Panc1 (cell line): ENCODE results near the gene KIFBP.

Experiments
- POLR2AphosphoS5 ChIP-seq: IDR thresholded peaks from 2 replicates; pipeline ENCODE4 v1.6.1; 2012; ENCODE audit warnings: mild to moderate bottlenecking, low read depth, low read length, moderate library complexity
- SIN3A ChIP-seq: IDR thresholded peaks from 2 replicates; pipeline ENCODE4 v1.6.1; 2012; ENCODE audit warnings: low read depth, mild to moderate bottlenecking, low read length, moderate library complexity, borderline replicate concordance; ENCODE audit not compliant: insufficient read depth
- TCF7L2 ChIP-seq: IDR thresholded peaks from 2 replicates; pipeline ENCODE4 v1.6.1; 2011; ENCODE audit warnings: mild to moderate bottlenecking, low read depth, low read length, inconsistent platforms
- TF ChIP-seq, protein P1 (sequence below): fragments of 450-650 bp; IDR thresholded peaks from 2 replicates; pipeline ENCODE4 v1.5.1; 2017; ENCODE audit warnings: mild to moderate bottlenecking
- TF ChIP-seq, protein P2 (sequence below), 2 experiments: IDR thresholded peaks; 2 replicates each; pipeline ENCODE4 v1.6.1; 2011 to 2012; ENCODE audit warnings: low read depth in 2 of 2, control low read depth in 1 of 2, low read length in 1 of 2, mild to moderate bottlenecking in 1 of 2, moderate library complexity in 1 of 2; ENCODE audit not compliant: insufficient read depth in 1 of 2

DNA sequence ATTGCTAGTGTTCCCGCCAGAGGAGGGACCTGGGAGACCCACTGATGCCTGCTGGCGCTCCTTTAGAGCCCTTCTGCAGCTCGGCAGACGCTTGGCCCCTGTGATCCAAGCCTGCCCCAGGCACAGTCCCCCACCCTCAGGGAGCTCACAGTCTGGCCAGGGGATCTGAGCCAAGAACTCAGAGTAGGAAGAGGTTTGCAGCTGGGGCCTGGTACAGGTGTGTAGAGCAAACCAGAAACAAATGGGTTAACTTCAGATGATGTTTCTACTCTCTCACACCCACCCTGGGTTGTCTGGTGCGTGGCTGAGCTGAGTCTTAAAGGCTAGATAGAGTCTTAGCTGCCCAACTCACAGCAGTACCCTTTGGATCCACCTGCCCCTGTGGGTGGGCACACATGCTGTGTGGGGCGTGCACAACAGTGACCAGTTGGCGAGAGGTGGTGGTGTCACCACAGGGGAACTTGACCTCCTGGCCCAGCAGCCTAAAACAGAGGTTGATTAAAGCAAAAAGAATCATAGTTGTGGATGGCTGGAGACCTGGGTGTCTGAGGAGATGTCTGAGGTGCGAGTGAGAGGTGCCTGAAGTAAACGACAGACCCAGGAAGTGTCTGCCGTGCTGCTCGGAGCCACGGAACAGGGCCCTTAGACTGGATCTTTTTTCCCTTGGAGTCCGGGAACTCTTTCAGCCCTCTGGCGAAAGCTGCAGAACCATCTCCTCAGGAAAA is 68.1 kb downstream of the KIFBP start:
- TF ChIP-seq SIN3A (no peak), POLR2AphosphoS5 (no peak), TCF7L2 (no peak)
- TF ChIP-seq, protein P1, sequence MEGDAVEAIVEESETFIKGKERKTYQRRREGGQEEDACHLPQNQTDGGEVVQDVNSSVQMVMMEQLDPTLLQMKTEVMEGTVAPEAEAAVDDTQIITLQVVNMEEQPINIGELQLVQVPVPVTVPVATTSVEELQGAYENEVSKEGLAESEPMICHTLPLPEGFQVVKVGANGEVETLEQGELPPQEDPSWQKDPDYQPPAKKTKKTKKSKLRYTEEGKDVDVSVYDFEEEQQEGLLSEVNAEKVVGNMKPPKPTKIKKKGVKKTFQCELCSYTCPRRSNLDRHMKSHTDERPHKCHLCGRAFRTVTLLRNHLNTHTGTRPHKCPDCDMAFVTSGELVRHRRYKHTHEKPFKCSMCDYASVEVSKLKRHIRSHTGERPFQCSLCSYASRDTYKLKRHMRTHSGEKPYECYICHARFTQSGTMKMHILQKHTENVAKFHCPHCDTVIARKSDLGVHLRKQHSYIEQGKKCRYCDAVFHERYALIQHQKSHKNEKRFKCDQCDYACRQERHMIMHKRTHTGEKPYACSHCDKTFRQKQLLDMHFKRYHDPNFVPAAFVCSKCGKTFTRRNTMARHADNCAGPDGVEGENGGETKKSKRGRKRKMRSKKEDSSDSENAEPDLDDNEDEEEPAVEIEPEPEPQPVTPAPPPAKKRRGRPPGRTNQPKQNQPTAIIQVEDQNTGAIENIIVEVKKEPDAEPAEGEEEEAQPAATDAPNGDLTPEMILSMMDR: no peak
- TF ChIP-seq, protein P2, sequence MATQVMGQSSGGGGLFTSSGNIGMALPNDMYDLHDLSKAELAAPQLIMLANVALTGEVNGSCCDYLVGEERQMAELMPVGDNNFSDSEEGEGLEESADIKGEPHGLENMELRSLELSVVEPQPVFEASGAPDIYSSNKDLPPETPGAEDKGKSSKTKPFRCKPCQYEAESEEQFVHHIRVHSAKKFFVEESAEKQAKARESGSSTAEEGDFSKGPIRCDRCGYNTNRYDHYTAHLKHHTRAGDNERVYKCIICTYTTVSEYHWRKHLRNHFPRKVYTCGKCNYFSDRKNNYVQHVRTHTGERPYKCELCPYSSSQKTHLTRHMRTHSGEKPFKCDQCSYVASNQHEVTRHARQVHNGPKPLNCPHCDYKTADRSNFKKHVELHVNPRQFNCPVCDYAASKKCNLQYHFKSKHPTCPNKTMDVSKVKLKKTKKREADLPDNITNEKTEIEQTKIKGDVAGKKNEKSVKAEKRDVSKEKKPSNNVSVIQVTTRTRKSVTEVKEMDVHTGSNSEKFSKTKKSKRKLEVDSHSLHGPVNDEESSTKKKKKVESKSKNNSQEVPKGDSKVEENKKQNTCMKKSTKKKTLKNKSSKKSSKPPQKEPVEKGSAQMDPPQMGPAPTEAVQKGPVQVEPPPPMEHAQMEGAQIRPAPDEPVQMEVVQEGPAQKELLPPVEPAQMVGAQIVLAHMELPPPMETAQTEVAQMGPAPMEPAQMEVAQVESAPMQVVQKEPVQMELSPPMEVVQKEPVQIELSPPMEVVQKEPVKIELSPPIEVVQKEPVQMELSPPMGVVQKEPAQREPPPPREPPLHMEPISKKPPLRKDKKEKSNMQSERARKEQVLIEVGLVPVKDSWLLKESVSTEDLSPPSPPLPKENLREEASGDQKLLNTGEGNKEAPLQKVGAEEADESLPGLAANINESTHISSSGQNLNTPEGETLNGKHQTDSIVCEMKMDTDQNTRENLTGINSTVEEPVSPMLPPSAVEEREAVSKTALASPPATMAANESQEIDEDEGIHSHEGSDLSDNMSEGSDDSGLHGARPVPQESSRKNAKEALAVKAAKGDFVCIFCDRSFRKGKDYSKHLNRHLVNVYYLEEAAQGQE (IDR thresholded peaks at IDR 0.05; ENCODE audit: insufficient read depth in 1 of 2, low read depth in 2 of 2, low read length in 1 of 2): no peak
